ENCODE data around the gene TTC33. TPM values are rescaled to one million over a fixed set of nuclear protein-coding genes. Genes with fewer than 3 reads are reported as not detected.

TTC33 gene
- total and polyA plus RNA-seq, 12 donors, result 6.4 to 20.1 (median 17.5) TPM

DNA sequence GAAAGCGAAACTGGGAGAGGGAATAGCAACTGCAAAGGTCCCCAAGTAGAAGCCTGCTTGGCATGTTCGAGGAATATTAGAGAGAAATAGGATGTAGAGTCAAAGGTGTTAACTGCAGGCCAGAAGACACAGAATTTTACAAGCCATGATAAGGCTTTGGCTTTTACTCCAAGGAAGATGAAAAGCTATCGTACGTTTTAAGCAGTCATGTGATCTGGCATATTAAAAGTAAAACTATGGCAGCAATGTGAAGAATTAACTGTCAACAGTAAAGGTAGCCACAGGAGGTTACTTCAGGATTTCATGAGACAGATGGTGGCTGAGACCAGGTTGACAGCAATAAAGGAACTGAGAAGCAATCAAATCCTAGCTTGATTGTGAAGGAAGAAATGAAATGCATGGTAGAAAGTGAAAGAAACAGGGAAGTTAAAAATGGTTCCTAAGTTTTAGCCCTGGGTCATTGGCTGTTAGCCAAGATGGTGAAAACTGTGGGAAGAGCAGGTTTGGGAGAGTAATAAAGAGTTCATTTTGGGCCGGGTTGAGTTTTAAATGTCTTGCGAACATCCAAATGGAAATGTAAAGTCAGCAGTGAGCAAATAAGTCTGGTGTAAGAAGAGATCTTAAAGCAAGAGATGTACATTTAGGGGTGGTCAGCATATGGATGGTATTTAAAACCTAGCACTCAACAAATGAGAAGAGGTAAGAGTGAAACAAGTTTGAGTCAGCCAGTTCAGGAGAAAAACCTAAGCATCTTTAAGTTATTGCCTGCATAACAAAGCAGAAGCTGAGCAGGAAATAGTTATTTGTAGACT lies 20.3 kb upstream of the TTC33 start:
- H3K27ac ChIP-seq, result no peak overlapping the region
- no peak for ATAC-seq

DNA sequence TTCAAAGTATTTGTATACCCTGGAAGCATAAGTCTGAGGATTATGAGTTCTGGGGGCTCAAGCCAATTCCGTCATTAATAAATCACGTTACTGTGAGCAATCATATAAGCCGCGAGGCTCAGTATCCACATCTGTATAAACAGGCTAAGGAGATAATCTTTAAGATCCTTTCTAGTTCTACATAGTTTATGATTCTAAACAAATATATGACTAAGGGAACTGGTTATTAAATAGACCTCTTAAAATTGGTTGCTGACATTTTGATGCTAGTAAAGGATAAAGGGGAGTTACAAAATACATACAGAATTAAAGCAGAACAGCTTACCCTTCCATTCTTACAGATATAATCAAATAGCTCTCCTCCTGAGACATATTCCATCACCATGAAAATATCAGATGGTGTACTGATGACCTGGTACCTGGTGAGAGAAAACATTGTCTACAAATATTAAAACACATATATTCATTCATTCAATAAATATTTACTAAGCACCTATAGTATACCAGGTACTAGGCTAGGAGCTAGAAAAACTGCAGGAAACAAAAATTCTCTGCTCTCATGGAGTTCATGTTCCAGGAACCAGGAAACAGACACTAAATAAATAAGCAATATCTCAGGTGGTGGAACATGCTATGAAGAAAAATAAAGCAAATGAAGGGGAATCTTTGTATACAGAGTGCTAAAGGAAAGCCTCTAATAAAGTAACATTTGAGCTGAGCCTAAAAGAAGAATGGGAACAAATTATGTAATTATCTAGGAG lies 19.5 kb upstream of the TTC33 start:
- no peak overlapping the region for H3K27ac ChIP-seq
- H3K4me1 ChIP-seq, result peaks cover 0 to 23% (median 7%) of the 10 kb centered on the region in 9 donors
- no peaks in the 10 kb centered on the region for H3K9me3 ChIP-seq
- intact Hi-C loops (cut with DNase I), result no loop called here
- H3K4me3 ChIP-seq, result no peak overlapping the region
- WGBS, 2 donors, result 71 to 96% methylated on average over 4 of the region's 4 CpGs
- peaks cover 0 to 74% (median 21%) of the 10 kb centered on the region in 9 donors for H3K36me3 ChIP-seq
- TF ChIP-seq, protein P1, sequence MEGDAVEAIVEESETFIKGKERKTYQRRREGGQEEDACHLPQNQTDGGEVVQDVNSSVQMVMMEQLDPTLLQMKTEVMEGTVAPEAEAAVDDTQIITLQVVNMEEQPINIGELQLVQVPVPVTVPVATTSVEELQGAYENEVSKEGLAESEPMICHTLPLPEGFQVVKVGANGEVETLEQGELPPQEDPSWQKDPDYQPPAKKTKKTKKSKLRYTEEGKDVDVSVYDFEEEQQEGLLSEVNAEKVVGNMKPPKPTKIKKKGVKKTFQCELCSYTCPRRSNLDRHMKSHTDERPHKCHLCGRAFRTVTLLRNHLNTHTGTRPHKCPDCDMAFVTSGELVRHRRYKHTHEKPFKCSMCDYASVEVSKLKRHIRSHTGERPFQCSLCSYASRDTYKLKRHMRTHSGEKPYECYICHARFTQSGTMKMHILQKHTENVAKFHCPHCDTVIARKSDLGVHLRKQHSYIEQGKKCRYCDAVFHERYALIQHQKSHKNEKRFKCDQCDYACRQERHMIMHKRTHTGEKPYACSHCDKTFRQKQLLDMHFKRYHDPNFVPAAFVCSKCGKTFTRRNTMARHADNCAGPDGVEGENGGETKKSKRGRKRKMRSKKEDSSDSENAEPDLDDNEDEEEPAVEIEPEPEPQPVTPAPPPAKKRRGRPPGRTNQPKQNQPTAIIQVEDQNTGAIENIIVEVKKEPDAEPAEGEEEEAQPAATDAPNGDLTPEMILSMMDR (IDR thresholded peaks at IDR 0.05), result no peak
- H3K27me3 ChIP-seq, result no peaks in the 10 kb centered on the region
- DNase-seq, result no peak
- ATAC-seq, result no peak

More for the DNA sequence above, 20.3 kb upstream of the TTC33 start:
- Histone ChIP-seq H3K27me3 (no peaks in the 10 kb centered on the region), H3K9me3 (no peaks in the 10 kb centered on the region), H3K4me3 (no peak overlapping the region), H3K36me3 (peaks cover 0 to 66% (median 21%) of the 10 kb centered on the region in 9 donors), H3K4me1 (peaks cover 0 to 30% (median 8%) of the 10 kb centered on the region in 9 donors)
- TF ChIP-seq, protein P1 (IDR thresholded peaks at IDR 0.05), result no peak
- 68 to 74% methylated on average over 6 of the region's 6 CpGs for WGBS, 2 donors
- intact Hi-C loops (cut with DNase I), result no loop called here
- DNase-seq, result no peak

DNA sequence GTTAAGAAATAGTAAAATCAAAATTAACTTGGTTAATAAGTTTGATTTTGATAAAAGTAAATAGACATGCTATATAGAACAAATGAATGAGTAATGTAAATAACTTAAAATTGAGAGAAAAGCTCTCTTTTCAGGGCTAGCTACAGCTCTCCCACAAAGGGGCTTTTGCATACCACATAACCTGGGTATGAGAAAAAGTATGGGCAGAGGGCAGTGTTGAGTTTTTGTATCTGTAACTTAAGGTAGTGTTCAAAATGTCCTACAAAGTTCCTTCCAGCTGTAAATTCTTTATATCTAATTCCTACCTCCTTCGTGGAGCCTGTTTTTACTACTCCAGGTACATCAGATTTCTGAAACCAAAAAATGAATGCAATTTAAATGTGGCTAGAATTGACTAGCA lies 18.9 kb upstream of the TTC33 start:
- Histone ChIP-seq H3K27ac (no peak overlapping the region), H3K27me3 (no peaks in the 10 kb centered on the region), H3K4me3 (no peak overlapping the region), H3K9me3 (no peaks in the 10 kb centered on the region), H3K4me1 (peaks cover 0 to 18% (median 7%) of the 10 kb centered on the region in 9 donors), H3K36me3 (peaks cover 0 to 80% (median 21%) of the 10 kb centered on the region in 9 donors)
- TF ChIP-seq, protein P1 (IDR thresholded peaks at IDR 0.05), result no peak
- no peak for ATAC-seq
- WGBS, 2 donors, result 94 to 97% methylated on average over 1 of the region's 1 CpG
- intact Hi-C loops (cut with DNase I), result no loop called here
- no peak for DNase-seq

DNA sequence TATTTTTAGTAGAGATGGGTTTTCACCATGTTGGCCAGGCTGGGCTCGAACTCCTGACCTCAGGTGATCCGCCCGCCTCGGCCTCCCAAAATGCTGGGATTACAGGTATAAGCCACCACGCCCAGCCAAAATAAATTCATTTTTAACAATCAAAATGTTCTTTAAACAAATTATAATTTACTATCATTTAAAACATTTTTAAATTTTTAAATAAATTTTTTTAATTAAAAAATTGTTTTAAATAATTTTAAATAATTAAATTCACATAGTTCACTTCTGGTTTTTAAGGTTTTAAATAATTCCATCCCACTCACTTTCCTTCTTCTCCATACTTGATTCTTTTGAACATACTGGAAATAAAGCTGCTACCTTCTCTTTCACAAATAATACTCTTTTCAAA lies 15.0 kb upstream of the TTC33 start:
- peaks cover 0 to 6% (median 1%) of the 10 kb centered on the region in 9 donors for H3K4me1 ChIP-seq
- 94 to 96% methylated on average over 5 of the region's 5 CpGs for WGBS, 2 donors
- DNase-seq (no peak), ATAC-seq (no peak)
- no peaks in the 10 kb centered on the region for H3K27me3 ChIP-seq
- intact Hi-C loops (cut with DNase I), result no loop called here
- H3K9me3 ChIP-seq, result no peaks in the 10 kb centered on the region
- no peak overlapping the region for H3K4me3 ChIP-seq
- H3K27ac ChIP-seq, result no peak overlapping the region
- H3K36me3 ChIP-seq, result peaks cover 0 to 98% (median 53%) of the 10 kb centered on the region in 9 donors
- TF ChIP-seq, protein P1 (IDR thresholded peaks at IDR 0.05), result no peak

Measured in heart right ventricle (tissue), 16 donors.